Sigmoid colon (tissue), 4 donors: ENCODE measurements around the gene KAT5.

Experiments used
- POLR2A ChIP-seq, 2 donors: fragments of 450-650 bp; IDR thresholded peaks; one replicate each; pipeline ENCODE4 v1.6.1; 2016; ENCODE audit warnings: antibody characterized with exemption in 2 of 2, mild to moderate bottlenecking in 2 of 2, moderate library complexity in 2 of 2
- POLR2AphosphoS5 ChIP-seq, 4 donors: sonication (generic); formaldehyde crosslinking; IDR thresholded peaks; one replicate each; pipeline ENCODE4 v1.6.1; 2017; ENCODE audit warnings: antibody characterized with exemption in 4 of 4
- TF ChIP-seq, protein P1 (sequence below), 4 experiments: fragments of 450-650 bp in 3 of 4; fragments of 200-600 bp in 1 of 4; IDR thresholded peaks; one replicate each; pipeline ENCODE4 v1.5.1; 2016 to 2019; ENCODE audit warnings: antibody characterized with exemption in 4 of 4, mild to moderate bottlenecking in 3 of 4, moderate library complexity in 2 of 4

DNA sequence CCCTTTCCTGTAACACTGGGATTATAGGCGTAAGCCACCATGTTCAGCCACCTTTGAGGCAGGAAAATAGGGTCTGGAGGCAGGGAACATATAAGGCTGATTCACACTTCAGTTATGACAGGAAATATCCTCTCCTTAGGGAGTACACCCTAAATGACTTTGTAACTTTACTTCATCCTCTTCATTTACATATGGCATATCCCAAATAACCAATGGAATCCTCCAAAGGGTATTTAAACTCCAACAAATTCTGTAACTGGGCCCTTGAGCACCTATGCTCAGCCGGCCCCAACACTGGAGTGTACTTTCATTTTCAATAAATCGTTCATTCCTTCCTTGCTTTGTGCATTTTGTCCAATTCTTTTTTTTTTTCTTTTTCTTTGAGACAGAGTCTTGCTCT is 1.6 kb upstream of the KAT5 start:
- TF ChIP-seq POLR2A (IDR thresholded peaks at IDR 0.05) (no peak), POLR2AphosphoS5 (IDR thresholded peaks at IDR 0.05) (no peak)
- TF ChIP-seq, protein P1, sequence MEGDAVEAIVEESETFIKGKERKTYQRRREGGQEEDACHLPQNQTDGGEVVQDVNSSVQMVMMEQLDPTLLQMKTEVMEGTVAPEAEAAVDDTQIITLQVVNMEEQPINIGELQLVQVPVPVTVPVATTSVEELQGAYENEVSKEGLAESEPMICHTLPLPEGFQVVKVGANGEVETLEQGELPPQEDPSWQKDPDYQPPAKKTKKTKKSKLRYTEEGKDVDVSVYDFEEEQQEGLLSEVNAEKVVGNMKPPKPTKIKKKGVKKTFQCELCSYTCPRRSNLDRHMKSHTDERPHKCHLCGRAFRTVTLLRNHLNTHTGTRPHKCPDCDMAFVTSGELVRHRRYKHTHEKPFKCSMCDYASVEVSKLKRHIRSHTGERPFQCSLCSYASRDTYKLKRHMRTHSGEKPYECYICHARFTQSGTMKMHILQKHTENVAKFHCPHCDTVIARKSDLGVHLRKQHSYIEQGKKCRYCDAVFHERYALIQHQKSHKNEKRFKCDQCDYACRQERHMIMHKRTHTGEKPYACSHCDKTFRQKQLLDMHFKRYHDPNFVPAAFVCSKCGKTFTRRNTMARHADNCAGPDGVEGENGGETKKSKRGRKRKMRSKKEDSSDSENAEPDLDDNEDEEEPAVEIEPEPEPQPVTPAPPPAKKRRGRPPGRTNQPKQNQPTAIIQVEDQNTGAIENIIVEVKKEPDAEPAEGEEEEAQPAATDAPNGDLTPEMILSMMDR (IDR thresholded peaks at IDR 0.05), result no peak
